OCI-LY1 (cell line): ENCODE measurements around the gene CDKL5.

Experiments
- CTCF ChIP-seq: fragments of 200-600 bp; sonication (generic), shearing (Covaris generic); IDR thresholded peaks from 2 replicates; pipeline ENCODE4 v1.5.1; 2017; ENCODE audit warnings: mild to moderate bottlenecking, antibody characterized with exemption, low read length, moderate library complexity, mixed read lengths
- EZH2 ChIP-seq: fragments of 200-600 bp; sonication (generic), shearing (Covaris generic); IDR thresholded peaks from 2 replicates; pipeline ENCODE4 v1.8.0; 2017; ENCODE audit warnings: borderline replicate concordance, mixed run types, mild to moderate bottlenecking, antibody characterized with exemption, low read length, moderate library complexity, mixed read lengths

- no peak for TF ChIP-seq EZH2
- TF ChIP-seq CTCF, result no peak
Measured at GRCh38 chrX:18422325-18422724, 3.1 kb upstream of the CDKL5 start.
